ENCODE measurements around the gene C1QTNF1. TPM values are rescaled to one million over a fixed set of nuclear protein-coding genes. Genes with fewer than 3 reads are reported as not detected.

The C1QTNF1 gene
- polyA plus RNA-seq, 1 of the 3 experiments (the other 2 are of a cell fraction), result 14.3 TPM

DNA sequence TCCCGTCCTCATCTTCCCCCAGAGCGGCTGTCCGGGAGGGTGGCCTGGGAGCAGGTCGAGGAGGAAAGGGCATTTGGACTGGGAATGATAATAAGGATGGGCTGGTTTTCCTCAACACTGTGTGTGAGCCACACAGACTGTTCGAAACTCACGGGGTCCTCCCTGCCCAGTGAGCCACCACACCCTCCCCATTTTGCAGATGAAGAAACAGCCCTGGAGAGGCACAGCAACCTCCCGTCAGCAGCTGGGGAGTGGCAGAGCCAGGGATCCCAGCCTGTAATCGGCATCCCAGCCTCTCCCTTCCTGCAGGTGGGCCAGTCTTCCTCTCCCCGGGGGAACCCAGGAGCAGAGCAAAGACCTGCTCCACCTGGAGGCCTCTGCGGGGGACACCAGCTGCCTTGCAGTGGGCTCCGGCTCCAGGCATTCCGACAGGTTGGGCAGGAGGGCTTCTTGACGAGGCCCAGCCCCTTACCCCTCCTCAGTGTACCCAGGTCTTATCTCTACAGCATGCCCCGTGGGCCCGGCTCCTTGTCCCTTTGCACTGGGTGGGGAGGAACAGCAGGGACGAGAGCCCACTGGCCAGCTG, 74.4 kb downstream of the C1QTNF1 start:
- Histone ChIP-seq H3K79me2 (ENCODE audit: insufficient read depth) (no peaks in the 10 kb centered on the region), H3K9me3 (no peaks in the 10 kb centered on the region), H3K9ac (no peak overlapping the region), H3K27me3 (ENCODE audit: insufficient read depth) (peaks cover 47% of the 10 kb centered on the region), H4K20me1 (ENCODE audit: insufficient read depth) (no peaks in the 10 kb centered on the region), H3K9me2 (no peaks in the 10 kb centered on the region), H3K4me3 (ENCODE audit: low read depth in 2 of 2, low read length in 1 of 2) (no peak overlapping the region), H3F3A (replicated peaks; ENCODE audit: insufficient read depth) (no peaks in the 10 kb centered on the region), H3K4me2 (no peak overlapping the region), H2AFZ (ENCODE audit: low read depth) (no peak overlapping the region), H3K36me3 (replicated peaks in 1 of 2; ENCODE audit: control insufficient read depth in 1 of 2, insufficient read depth in 2 of 2, low read length in 1 of 2) (no peaks in the 10 kb centered on the region), H3K27ac (ENCODE audit: low read depth in 2 of 2, low read length in 1 of 2) (no peak overlapping the region), H3K4me1 (ENCODE audit: control insufficient read depth in 1 of 2, insufficient read depth in 2 of 2, low read depth in 1 of 2, low read length in 1 of 2) (no peaks in the 10 kb centered on the region; a peak in 1 of 4 replicates)
- WGBS (ENCODE audit: low lambda C conversion rate), result 39% methylated on average over 14 of the region's 16 CpGs
- DNase-seq, result no peak
- POLR2A ChIA-PET, result interaction anchor here (0.6 kb wide), 1 partner anchor 27 kb away, joined by 3 read pairs; no protein-coding TSS in a partner anchor
- CTCF ChIA-PET, result interaction anchor here (0.6 to 45.1 kb wide), 9 partner anchors 11 to 302 kb away, joined by 3 to 1305 read pairs (median 4); no protein-coding TSS in a partner anchor
- TF ChIP-seq RCOR1 (IDR thresholded peaks at IDR 0.05; ENCODE audit: low read length) (no peak), NRF1 (IDR thresholded peaks at IDR 0.05; ENCODE audit: low read depth, low read length) (no peak), MXI1 (IDR thresholded peaks at IDR 0.05; ENCODE audit: low read depth, low read length) (no peak), RFX5 (IDR thresholded peaks at IDR 0.05; ENCODE audit: low read length) (no peak), MEF2A (IDR thresholded peaks at IDR 0.05; ENCODE audit: borderline replicate concordance, low read depth) (no peak), RAD21 (IDR thresholded peaks at IDR 0.05; ENCODE audit: low read length) (no peak)

Other genes with a start within 250 kb of the C1QTNF1 start
- 23.8 and 24.8 TPM in 2 replicates for gene CYTH1, start 241.9 kb upstream of the C1QTNF1 start, polyA plus RNA-seq (2012; rRNA removed)
- gene USP36, start 183.4 kb upstream of the C1QTNF1 start, polyA plus RNA-seq (2012; rRNA removed), result 34.6 and 41.2 TPM in 2 replicates
- 0.31 and 0.35 TPM in 2 replicates for gene CEP295NL, start 121.0 kb upstream of the C1QTNF1 start, polyA plus RNA-seq (2012; rRNA removed)
- 256 and 441 TPM in 2 replicates for gene TIMP2, start 98.8 kb upstream of the C1QTNF1 start, polyA plus RNA-seq (2012; rRNA removed)
- 272 and 579 TPM in 2 replicates for gene LGALS3BP, start 44.2 kb upstream of the C1QTNF1 start, polyA plus RNA-seq (2012; rRNA removed)
- gene CANT1, start 14.4 kb upstream of the C1QTNF1 start, polyA plus RNA-seq (2012; rRNA removed), result 83.8 and 87.4 TPM in 2 replicates
- gene ENGASE, start 50.7 kb downstream of the C1QTNF1 start, polyA plus RNA-seq (2012; rRNA removed), result 30.1 and 30.4 TPM in 2 replicates

Data from SK-N-SH (cell line).